Stimulated activated CD4-positive, alpha-beta T cell treated with anti-CD3 and anti-CD28 coated beads, Interleukin-2, amount 100 ng/mL, for 24 hours (primary cell): ENCODE measurements around the gene FBXL12.
A peak's percentile ranks its signal among the peaks of the same experiment; 100 is the strongest.
"Not testable (repeated sequence)": the region's sequence is repeated elsewhere in the genome, so short reads cannot be mapped to it uniquely, and the experiment has no call there.

Experiments used
- DNase-seq, 2 donors: peaks; one replicate each; pipeline ENCODE4 v3.0.0-alpha.2; 2020

Gene FBXL12

DNA sequence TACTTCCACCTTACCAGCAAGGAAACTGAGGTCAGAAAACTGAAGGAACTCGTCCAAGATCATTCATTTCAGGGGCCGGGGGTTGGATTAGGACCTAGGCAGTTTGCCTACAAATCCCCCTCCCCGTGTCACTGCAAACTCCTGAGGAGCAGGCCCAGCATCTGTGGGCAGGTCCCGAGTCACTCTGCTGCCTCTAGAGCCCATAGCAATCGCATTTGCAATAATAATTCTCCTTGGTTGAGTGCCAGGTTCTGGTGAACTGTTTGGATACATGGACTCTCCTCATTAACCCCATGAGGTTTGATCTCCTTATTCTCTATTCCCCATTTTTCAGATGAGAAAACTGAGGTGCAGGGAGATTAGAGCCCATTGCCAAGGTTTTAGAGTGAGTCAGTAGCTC, 17.1 kb upstream of the FBXL12 start:
- no peak for DNase-seq

GRCh38 chr19:9835507-9835949, 16.6 kb upstream of the FBXL12 start:
- no peak for DNase-seq

DNA sequence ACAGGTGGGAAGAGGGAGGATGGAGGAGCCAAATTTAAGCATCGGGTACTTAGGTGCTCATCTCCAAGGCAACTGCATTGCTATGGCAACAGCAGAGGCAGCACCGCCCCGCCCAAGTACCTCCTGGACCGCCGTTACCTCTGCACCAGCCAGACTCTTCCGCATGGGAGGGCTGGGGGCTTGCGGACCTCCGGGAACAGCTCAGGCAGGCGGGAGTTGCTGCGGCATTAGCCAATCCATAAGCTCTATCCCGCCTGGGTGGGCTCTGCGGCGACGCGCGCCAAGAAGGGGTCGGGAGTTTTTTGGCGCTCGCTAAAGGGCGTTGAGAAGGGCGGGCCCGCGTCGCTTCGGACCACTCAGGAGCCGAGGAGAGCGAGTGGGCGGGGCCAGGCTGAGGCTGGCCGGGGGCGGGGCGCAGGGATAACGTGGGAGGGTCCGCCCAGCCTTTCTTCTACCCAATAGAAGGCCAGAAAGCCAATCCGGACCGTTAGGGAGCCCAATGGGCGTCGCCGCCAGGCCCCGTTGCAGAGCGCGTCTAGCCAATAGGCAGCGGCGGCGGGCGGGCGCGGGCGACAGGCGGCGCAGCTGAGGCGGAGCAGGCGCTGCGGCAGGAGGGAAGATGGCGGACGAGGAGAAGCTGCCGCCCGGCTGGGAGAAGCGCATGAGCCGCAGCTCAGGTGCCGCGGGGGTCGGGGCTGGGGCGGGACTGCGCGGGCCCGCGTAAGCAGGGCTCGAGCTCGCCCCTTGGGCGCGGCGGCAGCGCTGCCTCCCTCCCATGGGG, 16.0 kb upstream of the FBXL12 start, which contains the start of gene PIN1:
PIN1 (plus strand) TSS at position 593 of the 781 bp plus-strand sequence; CDS start at position 620, 27 bp downstream.
- DNase-seq = peak; percentile 99

DNA sequence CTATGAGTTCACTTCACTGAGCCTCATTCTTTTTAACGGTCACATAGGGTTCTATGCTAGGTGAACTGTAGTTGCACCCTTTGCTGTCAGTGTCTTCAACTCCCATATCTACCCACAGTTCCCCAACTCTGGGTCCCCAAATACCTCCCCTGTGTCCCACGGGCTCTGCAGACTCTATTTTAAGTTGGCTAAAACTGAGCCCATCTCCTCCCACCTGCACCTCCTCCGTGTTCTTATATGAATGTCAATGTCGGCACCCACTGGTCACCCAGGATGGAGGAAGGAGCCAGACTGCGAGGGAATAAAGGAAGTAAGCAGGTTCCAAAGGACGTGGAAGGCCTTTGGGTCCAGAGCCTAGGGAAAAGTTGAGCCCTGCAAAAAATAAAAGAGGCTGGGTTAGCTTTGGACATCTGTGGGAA, 15.4 kb upstream of the FBXL12 start:
- no peak for DNase-seq

DNA sequence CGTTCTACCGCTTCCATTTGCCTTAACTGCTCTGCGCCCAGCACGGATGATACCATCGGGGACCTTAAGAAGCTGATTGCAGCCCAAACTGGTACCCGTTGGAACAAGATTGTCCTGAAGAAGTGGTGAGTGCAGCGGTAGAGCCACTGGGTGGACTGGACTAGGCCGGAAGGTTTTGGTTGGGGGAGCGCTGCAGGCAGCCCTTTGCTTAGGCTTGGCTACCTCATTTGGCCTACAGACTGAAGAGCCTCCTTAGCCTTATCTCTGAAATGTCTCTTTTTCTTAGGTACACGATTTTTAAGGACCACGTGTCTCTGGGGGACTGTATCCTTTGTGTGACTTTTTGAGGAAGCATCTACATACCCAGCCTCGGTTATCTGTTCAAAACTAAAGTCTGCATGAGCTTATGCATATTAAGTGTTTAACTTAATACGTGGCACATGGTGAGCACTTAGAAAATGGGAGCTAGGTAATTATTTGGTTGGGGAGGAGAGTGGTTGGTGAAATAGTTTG, 9.7 kb upstream of the FBXL12 start:
- no peak for DNase-seq

DNA sequence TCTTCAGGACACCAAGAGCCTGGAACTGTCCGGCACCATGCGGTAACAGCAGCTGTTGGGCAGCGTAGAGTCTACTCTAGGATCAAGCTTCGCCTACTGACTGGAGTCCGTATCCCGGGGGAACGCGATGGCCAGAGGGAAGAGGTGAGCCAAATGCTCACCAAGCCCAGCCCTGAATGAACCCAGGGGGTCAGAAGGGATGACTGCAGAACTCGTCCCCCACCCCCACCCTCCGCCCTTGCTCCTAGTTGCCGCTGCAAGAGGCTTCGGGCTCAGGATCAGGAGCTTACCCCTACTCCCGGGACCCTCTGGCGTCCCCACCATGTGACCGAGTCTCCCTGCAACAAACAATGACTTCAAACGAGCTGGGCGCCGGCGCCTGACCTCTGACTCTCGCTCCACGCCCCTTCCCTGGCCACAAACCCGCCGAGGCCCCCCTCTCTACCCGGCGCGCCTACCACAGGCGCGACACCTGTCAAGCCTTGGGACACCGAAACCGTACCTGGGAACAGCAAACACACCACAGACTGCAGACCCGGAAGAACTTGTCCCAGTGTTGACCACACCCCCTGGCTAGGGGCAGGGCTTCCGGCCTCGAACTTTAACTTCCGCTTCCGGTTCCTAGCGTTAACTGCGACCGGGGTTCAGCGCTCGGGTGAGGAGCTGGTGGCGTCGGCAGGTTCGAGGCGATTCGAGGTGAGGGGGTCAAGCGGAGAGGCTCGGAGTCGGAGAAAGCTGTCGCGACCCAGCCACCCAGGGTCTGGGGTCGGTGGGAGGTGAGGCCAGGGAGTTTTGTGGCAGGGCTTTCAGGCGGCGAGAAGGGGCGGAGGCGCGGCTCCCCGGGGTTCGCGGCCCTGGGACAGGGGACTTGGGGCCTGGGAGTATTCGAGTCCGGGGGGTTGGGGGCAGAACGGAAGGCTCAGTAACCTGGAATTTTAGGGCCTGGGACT, 8.7 kb upstream of the FBXL12 start, which contains the start of gene UBL5:
UBL5 (plus strand) TSS at position 630 of the 950 bp plus-strand sequence. CDS start 420 bp downstream, outside the sequence.
- peak; percentile 89 to 91 for DNase-seq

DNA sequence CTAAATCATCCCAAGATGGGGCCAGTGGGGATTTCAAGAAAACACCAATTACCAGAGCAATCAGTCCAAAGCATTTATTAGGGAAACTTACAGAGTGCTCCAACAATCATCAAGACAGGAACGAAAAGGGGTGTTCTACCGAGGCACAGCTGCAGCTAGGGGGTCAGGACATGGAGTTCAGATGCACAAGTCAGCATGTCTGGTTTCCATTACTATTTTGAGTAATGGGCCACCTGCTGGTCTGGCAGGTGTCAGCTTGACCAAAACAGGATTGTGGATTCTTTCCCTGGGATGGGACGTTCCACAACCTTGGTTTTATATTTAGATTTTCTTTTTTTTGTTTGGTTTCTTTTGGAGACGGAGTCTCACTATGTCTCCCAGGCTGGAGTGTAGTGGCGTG, 4.9 kb upstream of the FBXL12 start:
- no peak for DNase-seq

DNA sequence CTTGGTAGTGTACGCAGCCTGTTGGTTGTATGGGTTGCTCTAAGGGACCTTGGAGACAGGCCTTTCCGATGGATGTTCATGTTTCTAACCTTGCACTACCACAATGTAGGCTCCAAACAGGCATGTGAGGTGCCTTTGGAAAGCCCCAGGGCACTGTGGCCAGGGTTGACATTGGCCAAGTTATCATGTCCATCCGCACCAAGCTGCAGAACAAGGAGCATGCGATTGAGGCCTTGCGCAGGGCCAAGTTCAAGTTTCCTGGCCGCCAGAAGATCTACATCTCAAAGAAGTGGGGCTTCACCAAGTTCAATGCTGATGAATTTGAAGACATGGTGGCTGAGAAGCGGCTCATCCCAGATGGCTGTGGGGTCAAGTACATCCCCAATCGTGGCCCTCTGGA, 1.2 kb upstream of the FBXL12 start:
- DNase-seq = not testable (repeated sequence)

DNA sequence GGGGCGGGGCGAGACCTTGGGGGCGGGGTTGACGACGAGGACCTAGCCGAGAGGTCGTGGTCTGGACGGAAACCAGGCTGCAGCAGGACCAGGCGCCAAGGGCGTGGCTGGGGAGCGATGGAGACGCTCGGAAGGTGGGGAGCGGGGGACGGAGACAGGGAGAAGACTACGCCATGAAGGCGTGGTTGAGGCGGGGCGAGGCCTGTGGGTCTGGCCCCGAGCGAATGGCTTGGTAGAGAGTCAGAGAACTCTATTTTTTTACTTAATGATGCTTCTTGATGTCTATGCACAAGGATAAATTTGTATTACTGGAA, 674 bp upstream of the FBXL12 start:
- no peak for DNase-seq

DNA sequence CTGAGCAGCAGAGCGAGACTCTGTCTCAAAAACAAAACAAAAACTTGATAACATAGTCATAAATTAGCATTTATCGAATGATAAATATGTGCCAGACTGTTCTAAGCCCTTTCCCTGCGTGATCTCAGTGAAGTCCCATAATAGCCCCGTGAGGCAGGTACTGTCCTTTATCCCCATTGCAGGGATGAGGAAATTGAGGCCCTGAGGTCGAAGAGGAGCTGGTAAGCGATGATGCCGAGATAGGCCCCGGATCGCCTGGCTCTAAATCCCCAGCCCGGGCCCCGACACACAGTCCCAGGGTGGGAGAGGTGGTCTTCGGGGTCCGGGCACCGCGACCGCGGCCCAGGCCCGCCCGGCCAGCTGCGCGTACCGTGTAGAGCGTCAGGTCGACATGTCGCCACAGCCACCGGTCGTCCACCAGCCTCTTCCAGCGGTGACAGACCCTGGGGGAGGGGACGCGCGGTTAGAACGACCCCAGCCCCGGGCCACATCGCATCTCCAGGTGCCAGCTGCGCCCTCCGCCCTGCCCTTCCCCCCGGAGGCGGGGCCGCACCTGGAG, 625 bp downstream of the FBXL12 start:
- DNase-seq = no peak

GRCh38 chr19:9811139-9811538, 7.7 kb downstream of the FBXL12 start:
- DNase-seq = no peak

DNA sequence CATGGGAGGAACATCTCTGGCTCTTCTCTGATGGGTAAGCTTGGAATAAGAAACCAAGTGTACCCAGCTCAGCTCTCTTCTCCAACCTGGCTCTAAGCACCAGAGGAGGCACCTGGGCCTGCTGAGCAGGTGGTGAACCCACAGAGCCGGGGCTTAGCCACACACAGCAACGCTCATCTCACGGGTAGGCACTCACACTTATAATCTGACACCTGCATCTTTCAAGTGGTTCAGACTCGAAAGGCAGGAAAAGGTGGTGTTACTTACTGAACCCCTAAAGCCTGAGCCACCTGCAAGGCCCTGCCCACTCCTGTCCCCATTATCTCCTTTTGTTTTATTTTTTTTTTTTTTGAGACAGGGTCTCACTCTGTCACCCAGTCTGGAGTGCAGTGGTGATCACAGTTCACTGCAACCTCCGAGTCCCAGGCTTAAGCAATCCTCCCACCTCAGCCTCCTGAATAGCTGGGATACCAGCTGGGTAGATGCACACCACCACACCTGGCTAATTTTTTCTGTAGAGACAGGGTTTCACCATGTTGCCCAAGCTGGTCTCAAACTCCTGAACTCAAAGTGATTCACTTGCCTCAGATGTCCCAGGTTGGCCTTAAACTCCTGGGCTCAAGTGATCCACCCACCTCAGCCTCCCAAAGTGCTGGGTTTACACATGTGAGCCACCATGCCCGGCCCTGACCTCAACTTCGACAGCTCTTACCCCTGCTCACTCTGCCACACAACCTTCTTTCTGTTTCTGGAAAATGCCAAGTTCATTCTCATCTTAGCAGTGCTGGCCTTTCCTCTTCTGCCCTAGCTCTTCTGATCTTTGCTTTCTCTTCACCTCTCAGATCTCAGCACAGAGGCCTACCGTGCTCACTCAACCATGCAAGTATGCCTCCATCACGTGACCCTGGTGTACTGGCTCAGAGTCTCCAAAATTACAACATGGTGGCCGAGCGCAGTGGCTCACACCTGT, 9.7 kb downstream of the FBXL12 start:
- no peak for DNase-seq

- DNase-seq = no peak
These were observed 12.1 kb downstream of the FBXL12 start for GRCh38 chr19:9806803-9807202.

DNA sequence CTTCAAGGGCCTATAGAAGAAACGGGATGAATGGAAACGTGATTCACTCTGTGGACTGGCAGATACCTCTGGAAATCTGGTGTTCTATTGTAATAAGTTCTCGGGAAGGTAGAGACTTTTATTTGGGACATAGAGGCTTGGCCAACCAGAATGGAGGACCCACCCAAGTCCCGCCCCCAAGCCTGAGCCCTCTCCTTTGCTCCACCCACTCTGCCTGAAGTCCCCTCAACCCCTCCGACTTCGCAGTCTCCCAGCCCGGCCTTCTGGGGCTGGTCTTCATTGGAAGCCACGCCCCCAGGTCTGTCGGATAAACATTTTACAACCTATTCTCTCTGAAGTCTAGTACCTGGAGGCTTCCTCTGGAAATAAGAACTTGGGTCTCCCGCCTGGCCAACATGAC, 16.9 kb downstream of the FBXL12 start:
- no peak for DNase-seq

DNA sequence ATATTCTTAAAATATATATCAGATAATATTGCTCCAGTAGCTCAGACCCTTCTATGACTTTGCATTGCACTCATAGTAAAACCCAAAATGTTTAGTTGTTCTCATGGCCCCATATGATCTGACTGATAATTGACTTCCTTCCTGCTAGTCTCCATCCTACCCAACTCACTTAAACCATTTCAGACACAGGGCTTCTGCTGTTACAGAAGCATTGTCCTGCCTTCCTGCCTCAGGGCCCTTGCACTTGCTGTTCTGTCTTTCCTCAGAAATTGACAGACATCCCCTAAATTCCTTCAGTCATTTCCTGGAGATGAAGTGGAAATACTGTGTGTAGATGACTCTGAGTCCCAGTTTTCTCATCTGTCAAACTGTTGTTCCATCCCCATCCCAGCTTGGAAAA, 19.7 kb downstream of the FBXL12 start:
- no peak for DNase-seq

DNA sequence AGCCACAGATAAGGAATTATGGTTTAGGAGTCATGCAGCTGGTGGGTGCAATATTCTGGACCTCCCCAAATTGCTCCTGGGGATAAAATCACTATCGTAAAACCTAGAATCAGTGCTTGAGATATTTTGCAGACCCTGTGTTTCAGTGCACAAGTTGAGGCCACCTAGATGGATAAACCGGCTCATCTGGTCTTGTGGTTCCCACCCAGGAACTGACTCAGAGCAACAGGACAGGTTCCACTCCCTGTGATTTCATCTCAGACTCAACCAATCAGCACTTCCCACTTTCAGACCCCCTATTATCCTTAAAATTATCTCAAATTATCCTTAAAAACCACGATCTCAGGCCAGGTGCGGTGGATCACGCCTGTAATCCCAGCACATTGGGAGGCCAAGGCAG, 21.0 kb downstream of the FBXL12 start:
- no peak for DNase-seq

DNA sequence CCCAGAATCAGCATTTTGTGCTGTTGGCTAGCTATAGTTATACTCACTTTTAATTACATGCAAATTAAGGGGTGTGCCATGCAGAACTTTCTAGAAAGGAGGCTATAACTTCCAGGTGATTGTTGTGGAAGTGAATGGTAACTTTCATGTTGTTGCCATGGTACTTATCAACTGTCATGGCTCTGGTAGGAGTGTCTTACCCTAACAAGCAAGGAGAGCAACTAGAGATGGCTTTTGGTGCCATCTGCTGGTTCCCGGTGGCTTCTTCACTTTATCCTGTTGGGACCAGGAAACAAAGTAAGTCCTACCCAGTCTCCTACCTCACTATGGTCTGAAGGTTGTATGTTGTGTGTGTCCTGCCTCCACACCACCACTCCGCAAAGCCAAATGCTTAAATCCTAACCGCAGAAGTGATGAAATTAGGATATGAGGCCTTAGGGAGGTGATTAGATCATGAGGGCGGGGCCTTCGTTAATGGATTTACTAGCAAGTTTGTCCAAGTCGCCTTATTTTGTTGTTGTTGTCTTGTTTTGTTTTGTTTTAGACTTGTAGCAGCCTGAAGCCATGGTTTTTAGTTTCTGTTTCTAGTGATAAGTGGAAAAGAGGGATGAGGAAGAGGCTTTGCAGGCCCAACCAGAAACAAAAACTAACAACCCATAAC, 22.6 kb downstream of the FBXL12 start:
- peak; percentile 81 to 84 for DNase-seq

GRCh38 chr19:9793071-9793591, 25.7 kb downstream of the FBXL12 start:
- DNase-seq = peak; percentile 64 to 65

DNA sequence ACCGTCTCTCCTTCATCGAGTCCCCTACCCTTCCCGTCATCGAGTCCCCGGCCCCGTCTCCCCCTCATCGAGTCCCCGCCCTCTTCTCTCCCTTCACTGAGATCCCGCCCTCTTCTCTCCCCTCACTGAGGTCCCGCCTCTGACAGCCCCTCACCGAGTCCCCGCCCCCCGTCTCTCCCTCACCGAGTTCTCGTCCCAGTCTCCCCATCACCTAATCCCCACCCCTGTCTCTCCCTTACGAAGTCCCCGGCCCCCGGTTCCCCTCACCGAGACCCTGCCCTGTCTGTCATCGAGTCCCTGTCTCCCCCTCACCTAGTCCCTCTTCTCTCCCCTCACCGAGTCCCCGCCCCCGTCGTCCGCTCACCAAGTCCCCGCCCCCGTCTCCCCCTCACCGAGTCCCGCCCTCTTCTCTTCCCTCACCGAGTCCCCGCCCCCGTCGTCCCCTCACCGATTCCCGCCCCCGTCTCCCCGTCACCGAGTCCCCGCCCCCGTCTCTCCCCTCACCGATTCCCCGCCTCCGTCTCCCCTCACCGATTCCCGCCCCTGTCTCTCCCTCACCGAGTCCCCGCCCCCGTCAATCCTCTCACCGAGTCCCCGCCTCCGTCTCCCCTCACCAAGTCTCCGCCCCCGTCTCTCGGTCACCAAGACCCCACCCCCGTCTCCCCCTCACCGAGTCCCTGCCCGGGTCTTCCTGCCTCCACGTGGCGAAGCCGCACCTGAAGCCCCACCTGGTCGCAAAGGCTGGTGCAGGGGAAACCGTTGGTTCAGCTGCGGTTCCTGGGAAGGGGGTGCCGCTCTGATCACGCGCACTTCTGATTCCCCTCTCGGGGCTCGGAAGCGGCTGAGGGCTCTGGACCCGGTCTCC, 26.4 kb downstream of the FBXL12 start:
- peak; percentile 90 to 92 for DNase-seq
